ENCODE results near the gene PHF12. TPM values are rescaled to one million over a fixed set of nuclear protein-coding genes. Genes with fewer than 3 reads are reported as not detected.

Gene PHF12
- total RNA-seq, 1 experiment from 2014 or later: 36.0 TPM

- no peaks in the 10 kb centered on the region for H3K9me2 ChIP-seq (ENCODE audit: insufficient read depth)
- H3K27me3 ChIP-seq (ENCODE audit: insufficient read depth, low read depth): no peaks in the 10 kb centered on the region
- no peaks in the 10 kb centered on the region for H3K9me3 ChIP-seq (ENCODE audit: insufficient read depth, low read depth)
- H3K79me2 ChIP-seq (ENCODE audit: low read depth): peaks cover 98% of the 10 kb centered on the region
- peaks cover 73% of the 10 kb centered on the region for H4K20me1 ChIP-seq (ENCODE audit: insufficient read depth)
- TF ChIP-seq EZH2 (IDR thresholded peaks at IDR 0.05; ENCODE audit: low read depth) (no peak), CTCF (conservative IDR thresholded peaks at IDR 0.05) (no peak)
- no peak overlapping the region for H2AFZ ChIP-seq
- peaks cover 56% of the 10 kb centered on the region for H3K36me3 ChIP-seq (ENCODE audit: low read depth)
- DNase-seq: no peak
- peaks cover 22% of the 10 kb centered on the region for H3K4me1 ChIP-seq (replicated peaks; ENCODE audit: insufficient read depth)
- H3F3A ChIP-seq (ENCODE audit: insufficient read depth, low read depth): peaks cover 47% of the 10 kb centered on the region
- POLR2A ChIA-PET (ENCODE audit: unreplicated experiment): interaction anchor here (0.7 kb wide), 1 partner anchor 224 kb away, joined by 3 read pairs; the partner anchor contains the start of gene RPL23A
- CTCF ChIA-PET: no interaction called here
- intact Hi-C loops (cut with micrococcal nuclease; ENCODE audit: unreplicated experiment): no loop called here
- H3K4me2 ChIP-seq: no peak overlapping the region
- H3K27ac ChIP-seq: no peak overlapping the region
- no peak overlapping the region for H3K4me3 ChIP-seq
- BruUV-seq (replicated peaks): no TSS peak
These were observed 7.0 kb downstream of the PHF12 start for GRCh38 chr17:28944343-28944742.

DNA sequence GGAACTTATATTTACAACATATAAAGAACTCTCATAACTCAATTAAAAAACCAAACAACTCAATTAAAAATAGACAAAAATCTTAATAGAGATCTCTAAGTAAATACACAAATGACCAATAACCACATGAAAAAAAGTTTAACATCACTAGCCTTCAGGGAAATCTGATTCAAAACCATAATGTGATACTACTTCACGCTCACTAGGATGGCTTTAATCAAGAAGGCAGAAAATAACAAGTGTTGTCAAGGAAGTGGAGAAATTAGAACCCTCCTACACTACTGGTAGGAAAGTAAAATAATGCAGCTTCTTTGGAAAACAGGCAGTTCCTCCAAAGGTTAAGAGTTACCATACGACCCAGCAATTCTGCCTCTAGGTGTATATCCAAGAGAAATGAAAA, 8.4 kb downstream of the PHF12 start:
- Histone ChIP-seq H3K27me3 (ENCODE audit: insufficient read depth, low read depth) (no peaks in the 10 kb centered on the region), H3K4me2 (no peak overlapping the region), H3K9me2 (ENCODE audit: insufficient read depth) (no peaks in the 10 kb centered on the region), H3K36me3 (ENCODE audit: low read depth) (peaks cover 51% of the 10 kb centered on the region), H2AFZ (no peak overlapping the region), H3K4me1 (replicated peaks; ENCODE audit: insufficient read depth) (peaks cover 24% of the 10 kb centered on the region), H3F3A (ENCODE audit: insufficient read depth, low read depth) (peaks cover 49% of the 10 kb centered on the region; the same call in 1 of the 2 replicates), H3K79me2 (ENCODE audit: low read depth) (peaks cover 98% of the 10 kb centered on the region), H3K4me3 (no peak overlapping the region), H4K20me1 (ENCODE audit: insufficient read depth) (peaks cover 79% of the 10 kb centered on the region), H3K27ac (no peak overlapping the region), H3K9me3 (ENCODE audit: insufficient read depth, low read depth) (no peaks in the 10 kb centered on the region)
- ChIA-PET POLR2A (ENCODE audit: unreplicated experiment) (no interaction called here), CTCF (no interaction called here)
- no peak for DNase-seq
- TF ChIP-seq CTCF (conservative IDR thresholded peaks at IDR 0.05) (no peak), EZH2 (IDR thresholded peaks at IDR 0.05; ENCODE audit: low read depth) (no peak)
- intact Hi-C loops (cut with micrococcal nuclease; ENCODE audit: unreplicated experiment): no loop called here
- BruUV-seq (replicated peaks): no TSS peak

- DNase-seq: no peak
- Histone ChIP-seq H3K4me2 (no peak overlapping the region), H3K9me3 (ENCODE audit: insufficient read depth, low read depth) (no peaks in the 10 kb centered on the region), H3K4me3 (no peak overlapping the region), H3K79me2 (ENCODE audit: low read depth) (peaks cover 98% of the 10 kb centered on the region), H3K9me2 (ENCODE audit: insufficient read depth) (no peaks in the 10 kb centered on the region), H3K27me3 (ENCODE audit: insufficient read depth, low read depth) (no peaks in the 10 kb centered on the region), H3F3A (ENCODE audit: insufficient read depth, low read depth) (peaks cover 48% of the 10 kb centered on the region), H3K27ac (no peak overlapping the region), H2AFZ (no peak overlapping the region), H3K36me3 (ENCODE audit: low read depth) (peaks cover 35% of the 10 kb centered on the region), H3K4me1 (replicated peaks; ENCODE audit: insufficient read depth) (peaks cover 27% of the 10 kb centered on the region), H4K20me1 (ENCODE audit: insufficient read depth) (peaks cover 70% of the 10 kb centered on the region)
- CTCF ChIA-PET: no interaction called here
- TF ChIP-seq EZH2 (IDR thresholded peaks at IDR 0.05; ENCODE audit: low read depth) (no peak), CTCF (conservative IDR thresholded peaks at IDR 0.05) (no peak)
- intact Hi-C loops (cut with micrococcal nuclease; ENCODE audit: unreplicated experiment): no loop called here
- POLR2A ChIA-PET (ENCODE audit: unreplicated experiment): no interaction called here
- no TSS peak for BruUV-seq (replicated peaks)
These were observed 10.1 kb downstream of the PHF12 start for GRCh38 chr17:28941251-28941650.
